Panc1 (cell line): ENCODE results near the gene RTL1. TPM values are rescaled to one million over a fixed set of nuclear protein-coding genes. Genes with fewer than 3 reads are reported as not detected.

Experiments
- ATAC-seq: fragments of 200-7000 bp; cut with Tn5 transposase; 2 replicates; pipeline ENCODE4 v1.9.1; 2020; ENCODE audit warnings: mild to moderate bottlenecking, moderate library complexity
- BruUV-seq: library from RNA; stranded (reverse); fragments of 400-500 nt; replicated peaks from 2 replicates; lab custom pipeline; 2021; lab: Mats Ljungman, UMichigan
- CTCF ChIA-PET: fragments of 300-600 bp; sonication (Branson Sonifier 250); formaldehyde crosslinking; loops from one replicate; lab custom pipeline; 2022; ENCODE audit warnings: antibody characterized with exemption; lab: Charles Lee
- POLR2A ChIA-PET: fragments of 300-600 bp; sonication (Branson Sonifier 250); formaldehyde crosslinking; loops from one replicate; lab custom pipeline; 2022; ENCODE audit warnings: antibody characterized with exemption; lab: Charles Lee
- DNase-seq: peaks from one replicate; pipeline ENCODE4 v3.0.0-alpha.2; 2010; ENCODE audit warnings: low read depth, low spot score
- H3K27ac ChIP-seq: 2 replicates; pipeline ENCODE4 v1.5.1; 2011; ENCODE audit warnings: mild to moderate bottlenecking, low read length, inconsistent platforms
- H3K27me3 ChIP-seq: fragments of 200-500 bp; sonication (Bioruptor generic); 2 replicates; pipeline ENCODE4 v1.6.0; 2014; ENCODE audit warnings: low read length, inconsistent platforms; ENCODE audit not compliant: control insufficient read depth, insufficient read depth
- H3K36me3 ChIP-seq: fragments of 200-500 bp; sonication (Bioruptor generic); 2 replicates; pipeline ENCODE4 v1.5.1; 2014; ENCODE audit warnings: inconsistent platforms, mild to moderate bottlenecking, low read length, moderate library complexity; ENCODE audit not compliant: control insufficient read depth, insufficient read depth
- H3K4me1 ChIP-seq: 2 replicates; pipeline ENCODE4 v1.5.1; 2011; ENCODE audit warnings: inconsistent platforms, mild to moderate bottlenecking, low read length, moderate library complexity; ENCODE audit not compliant: control insufficient read depth, insufficient read depth
- H3K4me3 ChIP-seq, 2 experiments: 2 replicates each; pipeline ENCODE4 v1.5.1; 2011 to 2012; ENCODE audit warnings: low read depth in 2 of 2, low read length in 2 of 2, mild to moderate bottlenecking in 2 of 2, inconsistent platforms in 1 of 2, moderate library complexity in 1 of 2
- H3K9me3 ChIP-seq: fragments of 200-500 bp; sonication (Bioruptor generic); 2 replicates; pipeline ENCODE4 v1.5.1; 2014; ENCODE audit warnings: low read depth, mild to moderate bottlenecking, inconsistent platforms, low read length, moderate library complexity; ENCODE audit not compliant: control insufficient read depth, insufficient read depth
- CTCF ChIP-seq: fragments of 450-650 bp; IDR thresholded peaks from 2 replicates; pipeline ENCODE4 v1.5.1; 2017; ENCODE audit warnings: mild to moderate bottlenecking
- POLR2AphosphoS5 ChIP-seq: IDR thresholded peaks from 2 replicates; pipeline ENCODE4 v1.6.1; 2012; ENCODE audit warnings: mild to moderate bottlenecking, low read depth, low read length, moderate library complexity
- REST ChIP-seq, 2 experiments: IDR thresholded peaks; 2 replicates each; pipeline ENCODE4 v1.6.1; 2011 to 2012; ENCODE audit warnings: low read depth in 2 of 2, control low read depth in 1 of 2, low read length in 1 of 2, mild to moderate bottlenecking in 1 of 2, moderate library complexity in 1 of 2; ENCODE audit not compliant: insufficient read depth in 1 of 2
- SIN3A ChIP-seq: IDR thresholded peaks from 2 replicates; pipeline ENCODE4 v1.6.1; 2012; ENCODE audit warnings: low read depth, mild to moderate bottlenecking, low read length, moderate library complexity, borderline replicate concordance; ENCODE audit not compliant: insufficient read depth
- TCF7L2 ChIP-seq: IDR thresholded peaks from 2 replicates; pipeline ENCODE4 v1.6.1; 2011; ENCODE audit warnings: mild to moderate bottlenecking, low read depth, low read length, inconsistent platforms
- in situ Hi-C: cut with HindIII; loops from 2 replicates; pipeline ENCODE4 v1.10.0; 2016; ENCODE audit warnings: low sequenced_read_pairs, low pct_unique_long_range_greater_than_20kb
- intact Hi-C: fragments of 100-400 bp; cut with micrococcal nuclease; formaldehyde crosslinking; loops from one replicate; pipeline ENCODE4 v1.10.0; 2022; ENCODE audit not compliant: unreplicated experiment
- total RNA-seq: library from RNA; stranded (reverse); gene quantifications from one replicate; pipeline ENCODE4 v1.2.1, GENCODE V29; 2021; ENCODE audit not compliant: unreplicated experiment

RTL1 gene
- total RNA-seq, 1 experiment from 2014 or later, result not detected

- intact Hi-C loops (no loop called here), in situ Hi-C loops (no loop called here)
- H3K27me3 ChIP-seq, result no peaks in the 10 kb centered on the region
- H3K36me3 ChIP-seq, result no peaks in the 10 kb centered on the region
- no peaks in the 10 kb centered on the region for H3K9me3 ChIP-seq
- no peak for TF ChIP-seq CTCF
- no peak for TF ChIP-seq TCF7L2
- ChIA-PET POLR2A (no interaction called here), CTCF (no interaction called here)
- no peaks in the 10 kb centered on the region for H3K4me1 ChIP-seq
- no peak for ATAC-seq
- no peak for DNase-seq
- H3K4me3 ChIP-seq, result no peak overlapping the region
- no TSS peak for BruUV-seq
- H3K27ac ChIP-seq, result no peak overlapping the region
Observed at GRCh38 chr14:100864960-100865681, 38.4 kb downstream of the RTL1 start.

- no peak for DNase-seq
- CTCF ChIA-PET, result no interaction called here
- BruUV-seq, result no TSS peak
Observed at GRCh38 chr14:100864206-100864605, 39.3 kb downstream of the RTL1 start.

More at GRCh38 chr14:100864206-100864605, 39.3 kb downstream of the RTL1 start:
- Histone ChIP-seq H3K36me3 (no peaks in the 10 kb centered on the region), H3K9me3 (no peaks in the 10 kb centered on the region), H3K4me3 (no peak overlapping the region), H3K4me1 (no peaks in the 10 kb centered on the region), H3K27me3 (no peaks in the 10 kb centered on the region), H3K27ac (no peak overlapping the region)
- POLR2A ChIA-PET, result no interaction called here
- intact Hi-C loops, result no loop called here
- in situ Hi-C loops, result no loop called here
- no peak for ATAC-seq
- TF ChIP-seq SIN3A (no peak), POLR2AphosphoS5 (no peak), CTCF (no peak), TCF7L2 (no peak), REST (IDR thresholded peaks at IDR 0.05; ENCODE audit: insufficient read depth in 1 of 2, low read depth in 2 of 2, low read length in 1 of 2) (no peak)
